Measurements from ENCODE around the gene NTRK2.

DNA sequence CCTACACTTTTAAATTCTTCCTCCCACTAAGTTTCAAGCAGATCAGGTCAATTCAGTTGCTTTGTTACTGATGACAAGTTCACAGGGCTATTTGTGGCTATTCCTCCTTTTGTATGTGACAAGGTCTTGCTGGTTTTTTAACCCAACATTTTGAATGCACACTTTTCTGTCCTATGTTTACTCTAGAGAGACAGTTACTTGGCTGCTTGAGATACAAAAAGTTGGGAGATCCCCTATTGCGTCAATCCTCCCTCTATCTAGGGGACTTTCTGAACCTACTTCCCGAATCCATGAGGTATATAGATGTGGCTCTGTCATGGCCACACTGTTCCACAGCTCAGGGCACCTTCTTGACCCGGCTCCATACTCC lies 386.7 kb downstream of the NTRK2 start:
- TF ChIP-seq, protein P1, sequence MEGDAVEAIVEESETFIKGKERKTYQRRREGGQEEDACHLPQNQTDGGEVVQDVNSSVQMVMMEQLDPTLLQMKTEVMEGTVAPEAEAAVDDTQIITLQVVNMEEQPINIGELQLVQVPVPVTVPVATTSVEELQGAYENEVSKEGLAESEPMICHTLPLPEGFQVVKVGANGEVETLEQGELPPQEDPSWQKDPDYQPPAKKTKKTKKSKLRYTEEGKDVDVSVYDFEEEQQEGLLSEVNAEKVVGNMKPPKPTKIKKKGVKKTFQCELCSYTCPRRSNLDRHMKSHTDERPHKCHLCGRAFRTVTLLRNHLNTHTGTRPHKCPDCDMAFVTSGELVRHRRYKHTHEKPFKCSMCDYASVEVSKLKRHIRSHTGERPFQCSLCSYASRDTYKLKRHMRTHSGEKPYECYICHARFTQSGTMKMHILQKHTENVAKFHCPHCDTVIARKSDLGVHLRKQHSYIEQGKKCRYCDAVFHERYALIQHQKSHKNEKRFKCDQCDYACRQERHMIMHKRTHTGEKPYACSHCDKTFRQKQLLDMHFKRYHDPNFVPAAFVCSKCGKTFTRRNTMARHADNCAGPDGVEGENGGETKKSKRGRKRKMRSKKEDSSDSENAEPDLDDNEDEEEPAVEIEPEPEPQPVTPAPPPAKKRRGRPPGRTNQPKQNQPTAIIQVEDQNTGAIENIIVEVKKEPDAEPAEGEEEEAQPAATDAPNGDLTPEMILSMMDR (IDR thresholded peaks at IDR 0.05; ENCODE audit: low read length): no peak
- TF ChIP-seq EZH2 (IDR thresholded peaks at IDR 0.05; ENCODE audit: borderline replicate concordance, low read length): no peak
